ENCODE results near the gene DTNB.

DNA sequence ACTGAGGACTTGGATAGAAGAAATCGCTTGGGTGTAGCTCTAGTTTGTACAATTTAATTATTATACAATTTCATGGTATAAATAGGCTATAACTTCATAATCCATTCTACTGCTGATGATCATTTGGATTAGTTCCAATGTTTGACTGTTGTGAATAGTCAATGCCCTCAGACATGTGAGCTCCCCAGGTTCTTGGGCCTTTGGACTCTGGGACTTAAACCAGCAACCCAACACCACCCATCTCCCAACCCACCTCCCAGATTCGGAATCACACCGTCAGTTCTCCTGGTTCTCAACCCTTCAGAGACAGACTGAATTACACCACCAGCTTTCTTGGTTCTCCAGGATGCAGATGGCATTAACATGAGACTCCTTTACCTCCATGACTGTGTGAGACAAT is 247.1 kb downstream of the DTNB start:
- TF ChIP-seq, protein P1, sequence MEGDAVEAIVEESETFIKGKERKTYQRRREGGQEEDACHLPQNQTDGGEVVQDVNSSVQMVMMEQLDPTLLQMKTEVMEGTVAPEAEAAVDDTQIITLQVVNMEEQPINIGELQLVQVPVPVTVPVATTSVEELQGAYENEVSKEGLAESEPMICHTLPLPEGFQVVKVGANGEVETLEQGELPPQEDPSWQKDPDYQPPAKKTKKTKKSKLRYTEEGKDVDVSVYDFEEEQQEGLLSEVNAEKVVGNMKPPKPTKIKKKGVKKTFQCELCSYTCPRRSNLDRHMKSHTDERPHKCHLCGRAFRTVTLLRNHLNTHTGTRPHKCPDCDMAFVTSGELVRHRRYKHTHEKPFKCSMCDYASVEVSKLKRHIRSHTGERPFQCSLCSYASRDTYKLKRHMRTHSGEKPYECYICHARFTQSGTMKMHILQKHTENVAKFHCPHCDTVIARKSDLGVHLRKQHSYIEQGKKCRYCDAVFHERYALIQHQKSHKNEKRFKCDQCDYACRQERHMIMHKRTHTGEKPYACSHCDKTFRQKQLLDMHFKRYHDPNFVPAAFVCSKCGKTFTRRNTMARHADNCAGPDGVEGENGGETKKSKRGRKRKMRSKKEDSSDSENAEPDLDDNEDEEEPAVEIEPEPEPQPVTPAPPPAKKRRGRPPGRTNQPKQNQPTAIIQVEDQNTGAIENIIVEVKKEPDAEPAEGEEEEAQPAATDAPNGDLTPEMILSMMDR (IDR thresholded peaks at IDR 0.05): no peak
- no peak for TF ChIP-seq POLR2A (IDR thresholded peaks at IDR 0.05)

All from uterus (tissue), 2 donors.